NB4 (cell line): ENCODE results near the gene PIK3CA.

Experiments
- DNase-seq: peaks from one replicate; pipeline ENCODE4 v3.0.0; 2010; ENCODE audit warnings: low read depth
- H3K4me3 ChIP-seq: one replicate; pipeline ENCODE4 v1.5.1; 2011; ENCODE audit warnings: mild to moderate bottlenecking, low read depth, low read length, moderate library complexity
- MYC ChIP-seq: IDR thresholded peaks from 2 replicates; pipeline ENCODE4 v1.6.1; 2011; ENCODE audit warnings: low read depth, low read length
- POLR2A ChIP-seq: IDR thresholded peaks from 2 replicates; pipeline ENCODE4 v1.6.1; 2011; ENCODE audit warnings: mild to moderate bottlenecking; ENCODE audit not compliant: insufficient read length; ENCODE audit errors: extremely low read depth
- TF ChIP-seq, protein P1 (sequence below): IDR thresholded peaks from one replicate; pipeline ENCODE4 v1.5.1; 2012; ENCODE audit warnings: low read depth, low read length
- TF ChIP-seq, protein P2 (sequence below): IDR thresholded peaks from 2 replicates; pipeline ENCODE4 v1.6.1; 2011; ENCODE audit warnings: low read depth, low read length

The PIK3CA gene

DNA sequence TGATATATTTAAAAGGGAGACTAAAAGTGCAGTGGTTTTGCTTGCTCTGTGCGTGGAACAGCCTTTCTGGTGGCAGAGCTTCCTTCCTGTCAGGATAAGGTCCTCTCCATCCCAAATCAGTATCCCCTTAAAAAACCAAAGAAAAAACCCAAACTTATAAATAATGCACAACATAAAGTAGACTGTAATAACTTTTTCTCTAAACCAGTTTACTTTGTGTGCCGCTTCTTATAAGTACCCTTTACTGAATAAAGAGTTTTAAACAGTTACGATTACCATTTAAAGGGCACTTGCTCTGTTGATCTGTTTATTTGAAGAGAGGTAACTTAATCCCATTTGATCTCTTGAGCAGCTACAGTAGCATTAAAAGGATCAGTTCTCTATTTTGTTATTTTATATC is 2.5 kb downstream of the PIK3CA start:
- no peak overlapping the region for H3K4me3 ChIP-seq
- no peak for DNase-seq
- TF ChIP-seq, protein P1, sequence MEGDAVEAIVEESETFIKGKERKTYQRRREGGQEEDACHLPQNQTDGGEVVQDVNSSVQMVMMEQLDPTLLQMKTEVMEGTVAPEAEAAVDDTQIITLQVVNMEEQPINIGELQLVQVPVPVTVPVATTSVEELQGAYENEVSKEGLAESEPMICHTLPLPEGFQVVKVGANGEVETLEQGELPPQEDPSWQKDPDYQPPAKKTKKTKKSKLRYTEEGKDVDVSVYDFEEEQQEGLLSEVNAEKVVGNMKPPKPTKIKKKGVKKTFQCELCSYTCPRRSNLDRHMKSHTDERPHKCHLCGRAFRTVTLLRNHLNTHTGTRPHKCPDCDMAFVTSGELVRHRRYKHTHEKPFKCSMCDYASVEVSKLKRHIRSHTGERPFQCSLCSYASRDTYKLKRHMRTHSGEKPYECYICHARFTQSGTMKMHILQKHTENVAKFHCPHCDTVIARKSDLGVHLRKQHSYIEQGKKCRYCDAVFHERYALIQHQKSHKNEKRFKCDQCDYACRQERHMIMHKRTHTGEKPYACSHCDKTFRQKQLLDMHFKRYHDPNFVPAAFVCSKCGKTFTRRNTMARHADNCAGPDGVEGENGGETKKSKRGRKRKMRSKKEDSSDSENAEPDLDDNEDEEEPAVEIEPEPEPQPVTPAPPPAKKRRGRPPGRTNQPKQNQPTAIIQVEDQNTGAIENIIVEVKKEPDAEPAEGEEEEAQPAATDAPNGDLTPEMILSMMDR, result no peak
- no peak for TF ChIP-seq MYC
- no peak for TF ChIP-seq POLR2A
- TF ChIP-seq, protein P2, sequence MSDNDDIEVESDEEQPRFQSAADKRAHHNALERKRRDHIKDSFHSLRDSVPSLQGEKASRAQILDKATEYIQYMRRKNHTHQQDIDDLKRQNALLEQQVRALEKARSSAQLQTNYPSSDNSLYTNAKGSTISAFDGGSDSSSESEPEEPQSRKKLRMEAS, result no peak

DNA sequence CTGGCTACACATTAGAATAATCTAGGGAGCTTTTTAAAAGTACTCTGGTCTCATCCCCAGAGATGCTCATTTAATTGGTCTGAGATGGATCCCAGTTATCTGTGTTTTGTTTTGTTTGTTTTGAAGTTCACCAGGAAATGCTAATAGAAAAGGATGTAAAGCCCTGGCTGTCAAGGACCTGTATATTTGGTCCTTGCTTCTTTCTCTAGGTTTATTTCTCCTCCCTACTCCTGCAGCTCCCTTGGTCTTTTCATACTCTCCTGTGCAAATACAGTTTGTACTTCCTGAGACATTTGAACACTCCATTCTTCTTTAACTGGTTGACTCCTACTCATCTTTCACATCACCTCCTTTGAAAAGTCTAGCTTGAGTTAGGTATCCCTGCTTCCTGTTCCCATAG is 3.3 kb downstream of the PIK3CA start:
- TF ChIP-seq POLR2A (no peak), MYC (no peak)
- TF ChIP-seq, protein P1, result no peak
- TF ChIP-seq, protein P2, result no peak
- DNase-seq, result no peak
- H3K4me3 ChIP-seq, result no peak overlapping the region

DNA sequence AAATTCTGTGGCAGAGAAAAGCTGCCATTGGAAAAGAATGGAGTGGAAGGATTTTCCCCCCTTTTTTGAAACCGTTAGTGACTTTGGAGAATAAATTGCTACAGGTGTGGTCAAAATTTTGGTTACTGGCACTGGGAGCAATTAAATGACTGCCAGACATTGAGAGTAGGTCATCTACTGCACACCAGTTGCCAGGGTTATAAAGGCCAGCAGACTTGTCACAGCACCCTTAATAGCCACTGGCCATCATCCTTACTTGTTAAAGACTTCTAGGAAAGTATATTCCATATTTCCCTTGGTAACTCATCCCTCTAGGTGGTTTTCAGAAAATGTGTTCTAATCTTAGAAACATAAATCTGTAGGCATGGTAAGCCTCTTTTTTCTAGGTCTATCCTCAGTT is 8.0 kb downstream of the PIK3CA start:
- DNase-seq, result no peak
- no peak overlapping the region for H3K4me3 ChIP-seq
- no peak for TF ChIP-seq POLR2A
- TF ChIP-seq, protein P2, result no peak
- no peak for TF ChIP-seq MYC
- TF ChIP-seq, protein P1, result no peak

DNA sequence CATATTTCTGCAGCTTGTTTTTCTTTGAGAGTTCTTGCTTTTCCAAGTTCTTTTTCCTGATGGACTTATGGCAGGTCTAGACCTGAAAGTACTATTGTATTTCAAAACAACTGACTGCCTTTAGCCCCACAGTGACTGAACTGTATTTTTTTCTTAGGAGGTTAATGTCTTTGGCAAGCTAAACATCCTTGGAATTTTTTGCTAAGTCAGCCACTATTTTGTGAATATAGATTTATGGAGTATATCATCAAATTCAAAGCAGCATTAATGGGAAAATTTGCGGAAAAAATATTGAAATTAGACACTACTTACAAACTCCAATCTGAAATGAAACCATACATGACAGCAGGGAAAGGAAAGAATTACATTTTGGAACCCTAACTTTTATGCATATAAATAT is 8.6 kb downstream of the PIK3CA start:
- TF ChIP-seq POLR2A, result no peak
- TF ChIP-seq, protein P1, result no peak
- no peak for TF ChIP-seq MYC
- TF ChIP-seq, protein P2, result no peak
- no peak overlapping the region for H3K4me3 ChIP-seq
- no peak for DNase-seq

DNA sequence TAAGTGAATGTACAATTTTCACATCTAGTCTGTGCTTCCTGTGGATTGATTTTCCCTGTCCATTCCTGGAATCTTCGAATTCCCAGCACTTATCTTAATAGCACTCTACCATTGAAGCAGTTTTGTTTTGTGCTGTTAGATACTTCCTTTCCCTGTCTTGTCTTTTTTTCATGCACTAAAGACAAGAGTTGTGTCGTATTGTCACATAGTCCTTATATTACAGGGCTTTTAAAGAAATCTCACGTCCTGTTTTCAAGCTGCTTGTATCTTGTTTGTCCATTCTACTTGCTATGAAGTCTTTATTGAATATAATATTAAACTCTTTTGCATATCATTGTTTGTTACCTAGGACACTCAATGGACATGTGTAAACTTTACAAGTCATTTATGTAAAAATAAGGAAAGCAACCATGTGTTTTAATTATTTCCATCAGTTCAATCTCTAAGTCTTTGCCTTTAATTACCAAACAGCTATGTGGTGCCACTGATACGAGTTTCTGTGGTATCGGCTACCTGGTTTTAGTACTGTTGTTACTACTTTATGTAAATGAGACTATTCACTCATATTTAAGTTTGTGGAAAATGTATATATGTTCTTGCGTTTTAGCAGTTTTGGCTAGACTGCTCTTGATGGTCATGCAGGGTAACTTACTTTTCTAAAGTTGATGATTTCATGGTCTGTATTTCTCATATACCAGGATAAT is 10.3 kb downstream of the PIK3CA start:
- no peak for DNase-seq
- H3K4me3 ChIP-seq, result no peak overlapping the region
- TF ChIP-seq, protein P2, result no peak
- TF ChIP-seq POLR2A (no peak), MYC (no peak)
- TF ChIP-seq, protein P1, result no peak
